DND-41 (cell line): Measurements from ENCODE around the gene PRKAG2.

Experiments
- ATAC-seq: fragments of 200-7000 bp; cut with Tn5 transposase; 3 replicates; pipeline ENCODE4 v1.9.1; 2021; ENCODE audit warnings: low read depth; ENCODE audit not compliant: insufficient read depth
- DNase-seq: peaks from one replicate; pipeline ENCODE4 v3.0.0-alpha.2; 2020
- H2AFZ ChIP-seq: 2 replicates; pipeline ENCODE4 v1.6.0; 2012; ENCODE audit warnings: low read depth, low read length
- H3K27ac ChIP-seq: 2 replicates; pipeline ENCODE4 v1.5.1; 2012; ENCODE audit warnings: low read length, inconsistent platforms
- H3K27me3 ChIP-seq: fragments of 200-600 bp; sonication (generic); 2 replicates; pipeline ENCODE4 v1.6.0; 2012; ENCODE audit warnings: low read length, mild to moderate bottlenecking, inconsistent platforms; ENCODE audit not compliant: insufficient read depth, poor library complexity
- H3K36me3 ChIP-seq: 2 replicates; pipeline ENCODE4 v1.5.1; 2012; ENCODE audit warnings: low read length, inconsistent platforms; ENCODE audit not compliant: insufficient read depth
- H3K4me1 ChIP-seq: 2 replicates; pipeline ENCODE4 v1.5.1; 2012; ENCODE audit warnings: mild to moderate bottlenecking, low read length; ENCODE audit not compliant: insufficient read depth
- H3K4me2 ChIP-seq: 2 replicates; pipeline ENCODE4 v1.6.0; 2012; ENCODE audit warnings: mild to moderate bottlenecking, moderate library complexity, low read length, inconsistent platforms; ENCODE audit not compliant: insufficient read depth
- H3K4me3 ChIP-seq, 2 experiments: fragments of 200-600 bp in 1 of 2; shearing (Covaris generic) in 1 of 2; 2 replicates each; pipeline ENCODE4 v1.5.1; 2012 to 2016; ENCODE audit warnings: inconsistent platforms in 2 of 2, low read length in 2 of 2, mild to moderate bottlenecking in 2 of 2, low read depth in 1 of 2, moderate library complexity in 1 of 2
- H3K79me2 ChIP-seq: 2 replicates; pipeline ENCODE4 v1.6.0; 2012; ENCODE audit warnings: low read length, inconsistent platforms; ENCODE audit not compliant: insufficient read depth
- H3K9ac ChIP-seq: 2 replicates; pipeline ENCODE4 v1.6.0; 2012; ENCODE audit warnings: low read depth, mild to moderate bottlenecking, inconsistent platforms, low read length, moderate library complexity
- H3K9me3 ChIP-seq: 2 replicates; pipeline ENCODE4 v1.5.1; 2012; ENCODE audit warnings: low read length, moderate library complexity, mild to moderate bottlenecking, inconsistent platforms; ENCODE audit not compliant: insufficient read depth, severe bottlenecking
- H4K20me1 ChIP-seq: 2 replicates; pipeline ENCODE4 v1.6.0; 2012; ENCODE audit warnings: low read length; ENCODE audit not compliant: insufficient read depth
- CTCF ChIP-seq: IDR thresholded peaks from 2 replicates; pipeline ENCODE4 v1.5.1; 2012; ENCODE audit warnings: borderline replicate concordance, low read length, moderate library complexity, mild to moderate bottlenecking; ENCODE audit not compliant: poor library complexity, severe bottlenecking; ENCODE audit errors: extremely low read depth
- EZH2 ChIP-seq: IDR thresholded peaks from 3 replicates; pipeline ENCODE4 v1.6.1; 2012; ENCODE audit warnings: borderline replicate concordance, low read depth, mild to moderate bottlenecking, moderate library complexity, low read length, inconsistent platforms; ENCODE audit not compliant: severe bottlenecking

The PRKAG2 gene

GRCh38 chr7:151754688-151755130 is 122.2 kb downstream of the PRKAG2 start:
- Histone ChIP-seq H3K9me3 (no peaks in the 10 kb centered on the region), H3K4me3 (no peak overlapping the region), H3K36me3 (no peaks in the 10 kb centered on the region), H3K27ac (no peak overlapping the region), H3K9ac (no peak overlapping the region), H3K79me2 (no peaks in the 10 kb centered on the region), H3K27me3 (peaks cover 9% of the 10 kb centered on the region), H3K4me2 (no peak overlapping the region), H3K4me1 (no peaks in the 10 kb centered on the region), H2AFZ (no peak overlapping the region), H4K20me1 (no peaks in the 10 kb centered on the region)
- TF ChIP-seq EZH2 (no peak), CTCF (no peak)
- DNase-seq = no peak
- ATAC-seq = no peak

- no peak overlapping the region for H3K27ac ChIP-seq
- H3K79me2 ChIP-seq = no peaks in the 10 kb centered on the region
- H3K4me3 ChIP-seq = no peak overlapping the region
- ATAC-seq (peak; percentile 79), DNase-seq (peak; percentile 39)
- no peak overlapping the region for H3K9ac ChIP-seq
- no peak overlapping the region for H3K4me2 ChIP-seq
- H3K4me1 ChIP-seq = no peaks in the 10 kb centered on the region
- TF ChIP-seq EZH2 (no peak), CTCF (peak; percentile 66)
- no peaks in the 10 kb centered on the region for H3K9me3 ChIP-seq
- peaks cover 11% of the 10 kb centered on the region for H3K27me3 ChIP-seq
- H2AFZ ChIP-seq = no peak overlapping the region
- no peaks in the 10 kb centered on the region for H4K20me1 ChIP-seq
- H3K36me3 ChIP-seq = no peaks in the 10 kb centered on the region
These were observed 122.7 kb downstream of the PRKAG2 start for GRCh38 chr7:151754142-151754590.

- no peak overlapping the region for H3K4me3 ChIP-seq
- no peaks in the 10 kb centered on the region for H3K9me3 ChIP-seq
- no peaks in the 10 kb centered on the region for H3K79me2 ChIP-seq
- no peaks in the 10 kb centered on the region for H3K4me1 ChIP-seq
- H2AFZ ChIP-seq = no peak overlapping the region
- no peaks in the 10 kb centered on the region for H3K36me3 ChIP-seq
- H3K27me3 ChIP-seq = peaks cover 5% of the 10 kb centered on the region
- no peak overlapping the region for H3K27ac ChIP-seq
- ATAC-seq (no peak), DNase-seq (no peak)
- TF ChIP-seq EZH2 (no peak), CTCF (no peak)
- H3K4me2 ChIP-seq = no peak overlapping the region
- no peak overlapping the region for H3K9ac ChIP-seq
- H4K20me1 ChIP-seq = no peaks in the 10 kb centered on the region
These were observed 123.9 kb downstream of the PRKAG2 start for GRCh38 chr7:151752816-151753595.
